Prostate gland (tissue), 2 donors: ENCODE data around the gene PARVB.

Source experiments
- CTCF ChIP-seq, 4 experiments: fragments of 200-600 bp in 2 of 4; fragments of 450-650 bp in 2 of 4; sonication (generic) in 2 of 4; IDR thresholded peaks; 1 replicate in 3 of 4; 2 replicates in 1 of 4; pipeline ENCODE4 v1.5.1; 2016 to 2019; ENCODE audit warnings: antibody characterized with exemption in 4 of 4, mild to moderate bottlenecking in 2 of 4, moderate library complexity in 2 of 4
- POLR2A ChIP-seq: fragments of 450-650 bp; IDR thresholded peaks from one replicate; pipeline ENCODE4 v1.6.1; 2016; ENCODE audit warnings: antibody characterized with exemption, mild to moderate bottlenecking

- TF ChIP-seq CTCF (IDR thresholded peaks at IDR 0.05), result no peak
- no peak for TF ChIP-seq POLR2A
Measured at GRCh38 chr22:44029069-44029468, 5.0 kb downstream of the PARVB start.
